GM12878 (cell line): Measurements from ENCODE around the gene SPDYE4. TPM values are rescaled to one million over a fixed set of nuclear protein-coding genes. Genes with fewer than 3 reads are reported as not detected.

ENCODE experiments used
- ATAC-seq: fragments of 200-7000 bp; cut with Tn5 transposase; 3 replicates; pipeline ENCODE4 v1.9.1; 2020; ENCODE audit warnings: mild to moderate bottlenecking, moderate library complexity
- BruUV-seq: library from RNA; stranded (reverse); fragments of 400-500 nt; replicated peaks from 2 replicates; lab custom pipeline; 2021; lab: Mats Ljungman, UMichigan
- CTCF ChIA-PET: fragments of 300-600 bp; sonication (Branson Sonifier 250); formaldehyde crosslinking; extraction: SDS; loops from one replicate; lab custom pipeline; 2021; ENCODE audit warnings: inconsistent platforms; lab: Yijun Ruan, JAX
- POLR2A ChIA-PET: fragments of 350-600 bp; formaldehyde crosslinking; extraction: SDS; loops from one replicate; lab custom pipeline; 2021; ENCODE audit warnings: inconsistent platforms; lab: Charles Lee
- RAD21 ChIA-PET: fragments of 300-600 bp; sonication (Branson Sonifier 250); formaldehyde crosslinking; loops from one replicate; lab custom pipeline; 2023; ENCODE audit warnings: antibody characterized with exemption; ENCODE audit not compliant: unreplicated experiment; lab: Charles Lee
- SMC1A ChIA-PET: fragments of 300-600 bp; sonication (Branson Sonifier 250); formaldehyde crosslinking; loops from one replicate; lab custom pipeline; 2023; ENCODE audit not compliant: unreplicated experiment, uncharacterized antibody; lab: Charles Lee
- DNase-seq: peaks from one replicate; pipeline ENCODE4 v3.0.0-alpha.2; 2011; ENCODE audit warnings: low read depth, low spot score
- FAIRE-seq: peaks from 3 replicates; lab custom pipeline; 2011; peaks lifted over from hg19 to GRCh38; lab: Jason Lieb, UNC
- H2AFZ ChIP-seq: 2 replicates; pipeline ENCODE4 v1.6.0; 2011; ENCODE audit warnings: low read depth, low read length, control low read depth; ENCODE audit not compliant: control insufficient read depth
- H3K27ac ChIP-seq: 2 replicates; pipeline ENCODE4 v1.5.1; 2011; ENCODE audit warnings: control low read depth; ENCODE audit not compliant: control insufficient read depth, insufficient read depth
- H3K27me3 ChIP-seq, 2 experiments: replicated peaks in 1 of 2; 2 replicates each; pipeline versions ENCODE4 v1.6.0 to v1.6.1; 2011; ENCODE audit warnings: low read length in 1 of 2; ENCODE audit not compliant: control insufficient read depth in 2 of 2, insufficient read depth in 2 of 2
- H3K36me3 ChIP-seq, 2 experiments: 2 replicates each; pipeline ENCODE4 v1.5.1; 2011; ENCODE audit warnings: low read length in 1 of 2; ENCODE audit not compliant: control insufficient read depth in 2 of 2, insufficient read depth in 2 of 2
- H3K4me1 ChIP-seq: 2 replicates; pipeline ENCODE4 v1.6.1; 2011; ENCODE audit warnings: mild to moderate bottlenecking, low read length, moderate library complexity, mixed read lengths; ENCODE audit not compliant: control insufficient read depth, insufficient read depth
- H3K4me2 ChIP-seq: 2 replicates; pipeline ENCODE4 v1.6.0; 2011; ENCODE audit warnings: control low read depth; ENCODE audit not compliant: control insufficient read depth, insufficient read depth
- H3K4me3 ChIP-seq: fragments of 200-600 bp; sonication (generic); 2 replicates; pipeline ENCODE4 v1.5.1; 2016
- H3K79me2 ChIP-seq: 2 replicates; pipeline ENCODE4 v1.6.0; 2011; ENCODE audit warnings: low read length; ENCODE audit not compliant: control insufficient read depth, insufficient read depth
- H3K9ac ChIP-seq: 2 replicates; pipeline ENCODE4 v1.8.0; 2011; ENCODE audit warnings: low read length, control low read depth, mixed read lengths; ENCODE audit not compliant: control insufficient read depth, insufficient read depth
- H3K9me3 ChIP-seq: replicated peaks from 3 replicates; pipeline ENCODE4 v1.5.1; 2011; ENCODE audit warnings: mild to moderate bottlenecking, low read length; ENCODE audit not compliant: control insufficient read depth, insufficient read depth
- H4K20me1 ChIP-seq: 2 replicates; pipeline ENCODE4 v1.6.0; 2011; ENCODE audit not compliant: control insufficient read depth, insufficient read depth
- BCL11A ChIP-seq: IDR thresholded peaks from 2 replicates; pipeline ENCODE4 v1.6.1; 2011; ENCODE audit warnings: low read depth, low read length
- EP300 ChIP-seq, 2 experiments: fragments of 150-350 bp in 1 of 2; IDR thresholded peaks; 2 replicates each; pipeline ENCODE4 v1.6.1; 2011 to 2012; ENCODE audit warnings: low read depth in 2 of 2, low read length in 2 of 2, borderline replicate concordance in 1 of 2, improper control_type of control experiment in 1 of 2, inconsistent platforms in 1 of 2; ENCODE audit not compliant: control insufficient read depth in 1 of 2
- MTA3 ChIP-seq: IDR thresholded peaks from 2 replicates; pipeline ENCODE4 v1.6.1; 2012; ENCODE audit warnings: low read length, inconsistent platforms, borderline replicate concordance
- MYC ChIP-seq: IDR thresholded peaks from 2 replicates; pipeline ENCODE4 v1.6.1; 2011; ENCODE audit warnings: mild to moderate bottlenecking, low read length, moderate library complexity, inconsistent platforms; ENCODE audit not compliant: insufficient read depth, insufficient replicate concordance, insufficient read length, severe bottlenecking
- PAX5 ChIP-seq: IDR thresholded peaks from 2 replicates; pipeline ENCODE4 v1.6.1; 2011; ENCODE audit warnings: low read depth, low read length, borderline replicate concordance
- REST ChIP-seq: IDR thresholded peaks from 2 replicates; pipeline ENCODE4 v1.6.1; 2012; ENCODE audit warnings: mild to moderate bottlenecking, low read depth, low read length
- RUNX3 ChIP-seq: IDR thresholded peaks from 2 replicates; pipeline ENCODE4 v1.6.1; 2012; ENCODE audit warnings: low read length, inconsistent platforms
- SUPT20H ChIP-seq: IDR thresholded peaks from 2 replicates; pipeline ENCODE4 v1.6.1; 2011; ENCODE audit warnings: low read depth, mild to moderate bottlenecking, low read length, moderate library complexity, borderline replicate concordance; ENCODE audit not compliant: control insufficient read depth
- TCF12 ChIP-seq: IDR thresholded peaks from 2 replicates; pipeline ENCODE4 v1.6.1; 2011; ENCODE audit warnings: low read depth, mild to moderate bottlenecking, low read length
- TCF3 ChIP-seq: IDR thresholded peaks from 2 replicates; pipeline ENCODE4 v1.6.1; 2012; ENCODE audit warnings: low read depth, mild to moderate bottlenecking, low read length, borderline replicate concordance; ENCODE audit not compliant: insufficient read depth
- WGBS: methylation state at CpG from one replicate; pipeline ENCODE4 v1.1.6; 2016; ENCODE audit warnings: low lambda C conversion rate; ENCODE audit not compliant: insufficient replicate concordance, insufficient coverage; ENCODE audit errors: missing lambda C conversion rate; 5-methylcytosine and 5-hydroxymethylcytosine counted together
- in situ Hi-C: fragments of 300-500 bp; cut with MboI; formaldehyde crosslinking; loops from 9 replicates; pipeline ENCODE4 v1.14.3; 2018; ENCODE audit warnings: mixed read lengths
- intact Hi-C: fragments of 100-400 bp; cut with micrococcal nuclease; formaldehyde crosslinking; loops from one replicate; pipeline ENCODE4 v1.14.2; 2022; ENCODE audit not compliant: unreplicated experiment
- polyA plus RNA-seq, 11 experiments: library from polyadenylated mRNA; depleted of rRNA in 4 of 11; unstranded in 6 of 11; stranded (reverse) in 5 of 11; fragments of >200 nt; fragmentation: Nextera tagmentation in 4 of 11; fragmentation: Illumina TruSeq in 1 of 11; extraction: Ambion mirVana in 4 of 11; extraction: Trizol in 1 of 11; gene quantifications; 1 replicate in 1 of 11; 2 replicates in 10 of 11; pipeline versions ENCODE4 v1.2.1 to v1.2.3, GENCODE V29; 2011 to 2016; ENCODE audit warnings: inconsistent platforms in 2 of 11, missing spikeins in 2 of 11, low read depth in 1 of 11
- total RNA-seq, 4 experiments: library from RNA; depleted of rRNA in 3 of 4; stranded (reverse); fragments of >200 nt in 3 of 4; fragmentation: Illumina TruSeq in 1 of 4; extraction: Trizol in 1 of 4; gene quantifications; 2 replicates each; pipeline versions ENCODE4 v1.2.1 to v1.2.3, GENCODE V29; 2013 to 2021

Gene SPDYE4
- total and polyA plus RNA-seq, 10 of the 15 experiments (the other 5 are each of a cell fraction or from before 2014, with no cell fraction given), result 0.07 to 0.18 TPM; not detected in 8

- RAD21 ChIA-PET, result no interaction called here
- ATAC-seq, result no peak
- Histone ChIP-seq H3K4me1 (no peaks in the 10 kb centered on the region), H3K9me3 (no peaks in the 10 kb centered on the region; the same call in 2 of the 3 replicates), H3K36me3 (no peaks in the 10 kb centered on the region), H4K20me1 (no peaks in the 10 kb centered on the region), H3K27me3 (no peaks in the 10 kb centered on the region; a peak in 1 of 4 replicates), H3K4me2 (no peak overlapping the region), H3K79me2 (no peaks in the 10 kb centered on the region), H2AFZ (no peak overlapping the region), H3K27ac (no peak overlapping the region), H3K9ac (no peak overlapping the region), H3K4me3 (no peak overlapping the region)
- DNase-seq, result no peak
- no TSS peak for BruUV-seq
- FAIRE-seq, result no peak
- 35% methylated on average over 9 of the region's 9 CpGs for WGBS
- SMC1A ChIA-PET, result interaction anchor here (0.6 kb wide), 1 partner anchor 715 kb away, joined by 3 read pairs; no protein-coding TSS in a partner anchor
- in situ Hi-C loops, result no loop called here
- TF ChIP-seq TCF3 (no peak), EP300 (IDR thresholded peaks at IDR 0.05; ENCODE audit: borderline replicate concordance in 1 of 2, control insufficient read depth in 1 of 2, low read depth in 2 of 2, low read length in 2 of 2) (no peak), BCL11A (no peak), REST (no peak), PAX5 (no peak), MYC (no peak), TCF12 (no peak), MTA3 (no peak), SUPT20H (no peak), RUNX3 (no peak)
- intact Hi-C loops, result no loop called here
- CTCF ChIA-PET, result no interaction called here
- POLR2A ChIA-PET, result no interaction called here
Measured at GRCh38 chr17:8720596-8720995, 37.8 kb downstream of the SPDYE4 start.
